CD14-positive monocyte (primary cell): ENCODE data around the gene SCP2. TPM values are rescaled to one million over a fixed set of nuclear protein-coding genes. Genes with fewer than 3 reads are reported as not detected.

Source experiments
- DNase-seq, 3 donors: peaks; one replicate each; pipeline ENCODE4 v3.0.0-alpha.2; 2011 to 2022
- H2AFZ ChIP-seq: 2 replicates; pipeline ENCODE4 v1.6.0; 2012; ENCODE audit warnings: mild to moderate bottlenecking, low read depth, low read length, inconsistent platforms; ENCODE audit not compliant: insufficient read depth, poor library complexity, severe bottlenecking
- H3K27ac ChIP-seq, 2 donors: 1 replicate in 1 of 2; 2 replicates in 1 of 2; pipeline ENCODE4 v1.5.1; 2012 to 2013; ENCODE audit warnings: low read length in 2 of 2, control low read depth in 1 of 2, inconsistent platforms in 1 of 2, low read depth in 1 of 2, mild to moderate bottlenecking in 1 of 2
- H3K27me3 ChIP-seq, 2 donors: one replicate each; pipeline versions ENCODE4 v1.6.0 to v1.6.1; 2011 to 2013; ENCODE audit warnings: low read length in 2 of 2; ENCODE audit not compliant: control insufficient read depth in 2 of 2, insufficient read depth in 2 of 2
- H3K36me3 ChIP-seq, 2 donors: replicated peaks in 1 of 2; 1 replicate in 1 of 2; 2 replicates in 1 of 2; pipeline versions ENCODE4 v1.5.1 to v1.6.1; 2012 to 2013; ENCODE audit warnings: low read length in 2 of 2, control low read depth in 1 of 2, inconsistent platforms in 1 of 2, mild to moderate bottlenecking in 1 of 2; ENCODE audit not compliant: insufficient read depth in 2 of 2, control insufficient read depth in 1 of 2
- H3K4me1 ChIP-seq, 2 donors: 1 replicate in 1 of 2; 2 replicates in 1 of 2; pipeline versions ENCODE4 v1.5.1 to v1.6.1; 2012 to 2013; ENCODE audit warnings: low read length in 2 of 2, control low read depth in 1 of 2, inconsistent platforms in 1 of 2, mild to moderate bottlenecking in 1 of 2, moderate library complexity in 1 of 2; ENCODE audit not compliant: insufficient read depth in 2 of 2, control insufficient read depth in 1 of 2
- H3K4me2 ChIP-seq: replicated peaks from 2 replicates; pipeline ENCODE3; 2012; ENCODE audit warnings: low read length, moderate library complexity, mild to moderate bottlenecking; ENCODE audit not compliant: poor library complexity, severe bottlenecking; ENCODE audit errors: extremely low read depth
- H3K4me3 ChIP-seq, 3 experiments: fragments of 200-600 bp in 1 of 3; sonication (generic) in 1 of 3; replicated peaks in 1 of 3; 1 replicate in 2 of 3; 2 replicates in 1 of 3; pipeline ENCODE4 v1.5.1; 2011 to 2013; ENCODE audit warnings: low read length in 3 of 3, mild to moderate bottlenecking in 3 of 3, control low read depth in 2 of 3, low read depth in 2 of 3, inconsistent platforms in 1 of 3, moderate library complexity in 1 of 3
- H3K79me2 ChIP-seq: 2 replicates; pipeline ENCODE4 v1.6.0; 2012; ENCODE audit warnings: mild to moderate bottlenecking, control low read depth, inconsistent platforms, low read length, moderate library complexity; ENCODE audit not compliant: insufficient read depth
- H3K9ac ChIP-seq: 2 replicates; pipeline ENCODE4 v1.6.0; 2017; ENCODE audit warnings: low read length, mild to moderate bottlenecking; ENCODE audit not compliant: insufficient read depth, poor library complexity, severe bottlenecking
- H3K9me3 ChIP-seq, 2 donors: replicated peaks in 1 of 2; 1 replicate in 1 of 2; 2 replicates in 1 of 2; pipeline versions ENCODE4 v1.5.1 to v1.6.1; 2012 to 2013; ENCODE audit warnings: low read length in 2 of 2, control low read depth in 1 of 2; ENCODE audit not compliant: control insufficient read depth in 1 of 2, insufficient read depth in 1 of 2
- H4K20me1 ChIP-seq: 2 replicates; pipeline ENCODE4 v1.6.0; 2012; ENCODE audit warnings: mild to moderate bottlenecking, low read length, control low read depth, moderate library complexity; ENCODE audit not compliant: insufficient read depth
- H3K27ac Mint-ChIP-seq, 7 donors: one replicate each; pipeline ENCODE4 v1.8.0; 2020; ENCODE audit warnings: mild to moderate bottlenecking in 7 of 7, mixed read lengths in 7 of 7, moderate library complexity in 6 of 7, inconsistent platforms in 2 of 7
- H3K27me3 Mint-ChIP-seq, 3 donors: one replicate each; pipeline ENCODE4 v1.8.0; 2021 to 2022; ENCODE audit warnings: low read depth in 3 of 3, mild to moderate bottlenecking in 3 of 3, mixed read lengths in 3 of 3, moderate library complexity in 3 of 3, inconsistent platforms in 1 of 3
- H3K36me3 Mint-ChIP-seq, 2 donors: one replicate each; pipeline ENCODE4 v1.8.0; 2020; ENCODE audit warnings: mixed read lengths in 2 of 2, inconsistent platforms in 1 of 2, mild to moderate bottlenecking in 1 of 2
- H3K4me1 Mint-ChIP-seq: one replicate; pipeline ENCODE4 v1.8.0; 2020; ENCODE audit warnings: mild to moderate bottlenecking, mixed read lengths
- H3K4me3 Mint-ChIP-seq, 2 donors: one replicate each; pipeline ENCODE4 v1.8.0; 2020; ENCODE audit warnings: mild to moderate bottlenecking in 2 of 2, mixed read lengths in 2 of 2, moderate library complexity in 1 of 2
- H3K9me3 Mint-ChIP-seq, 7 donors: one replicate each; pipeline ENCODE4 v1.8.0; 2020 to 2022; ENCODE audit warnings: mixed read lengths in 7 of 7, mild to moderate bottlenecking in 6 of 7, moderate library complexity in 6 of 7, inconsistent platforms in 2 of 7
- CTCF ChIP-seq: fragments of 200-600 bp; IDR thresholded peaks from one replicate; pipeline ENCODE4 v1.8.0; 2022; ENCODE audit warnings: antibody characterized with exemption, mild to moderate bottlenecking
- WGBS: methylation state at CpG from one replicate; pipeline ENCODE4 v1.1.5; 2013; ENCODE audit warnings: missing lambda C conversion rate; ENCODE audit not compliant: insufficient coverage; 5-methylcytosine and 5-hydroxymethylcytosine counted together
- intact Hi-C, 2 donors: fragments of 100-400 bp; cut with micrococcal nuclease; formaldehyde crosslinking; loops; one replicate each; pipeline versions ENCODE4 v1.15.0 to v1.15.1; 2023
- polyA plus RNA-seq, 3 donors: library from polyadenylated mRNA; depleted of rRNA in 1 of 3; unstranded in 2 of 3; stranded (reverse) in 1 of 3; fragments of 300-500 nt in 2 of 3; fragments of >200 nt in 1 of 3; fragmentation: Illumina TruSeq in 2 of 3; gene quantifications; 1 replicate in 2 of 3; 2 replicates in 1 of 3; pipeline ENCODE4 v1.2.3, GENCODE V29; 2012 to 2021

The SCP2 gene
- polyA plus RNA-seq, 3 donors = 56.3 to 197 (median 156) TPM

DNA sequence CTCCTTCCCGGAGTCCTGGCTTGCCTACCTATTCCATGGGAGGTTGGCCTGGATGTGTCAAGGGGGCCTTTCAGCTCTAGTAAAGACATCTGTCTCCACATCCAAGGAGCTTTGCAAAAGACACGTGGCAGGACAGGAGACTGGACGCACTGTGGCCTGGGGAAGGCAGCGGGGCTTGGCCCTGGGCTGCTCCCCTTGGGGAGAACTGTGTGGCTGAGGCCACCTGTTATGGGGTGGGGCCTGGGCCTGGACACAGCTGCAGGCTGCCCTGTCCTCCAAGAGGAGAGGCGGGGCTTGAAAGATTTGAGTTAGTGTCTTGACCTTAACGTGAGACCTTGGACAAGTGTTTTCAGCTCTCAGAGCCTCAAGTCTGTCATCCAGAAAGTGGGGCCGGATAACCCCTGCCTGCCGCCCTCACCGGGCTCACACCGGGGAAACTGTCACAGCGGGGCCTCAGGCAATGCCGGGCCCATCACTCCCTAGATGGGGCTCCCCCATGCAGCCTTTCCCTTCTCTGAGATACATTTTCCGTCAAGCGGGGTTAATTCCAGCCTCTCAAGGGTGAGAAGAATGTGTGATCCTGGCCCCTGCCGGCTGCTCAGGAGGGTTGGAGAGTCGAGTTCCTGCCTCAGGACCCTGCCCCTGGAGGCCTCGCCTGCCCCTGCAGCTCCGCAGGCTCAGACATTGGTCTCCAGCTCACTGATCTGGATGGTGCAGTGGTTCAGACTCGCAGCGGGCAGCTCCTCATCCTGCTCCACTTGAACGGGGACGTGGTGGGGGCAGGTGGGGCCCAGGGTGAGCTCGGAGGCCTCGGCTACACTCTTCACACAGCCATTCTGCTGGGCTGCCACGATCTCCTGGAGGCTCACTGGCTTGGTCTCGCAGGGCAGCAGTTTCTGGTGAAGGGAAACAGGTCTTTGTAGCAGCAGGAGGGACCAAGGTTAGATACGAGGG is 160.5 kb downstream of the SCP2 start:
- no peaks in the 10 kb centered on the region for H3K4me1 ChIP-seq
- H3K4me1 Mint-ChIP-seq = peaks cover 7% of the 10 kb centered on the region
- H3K36me3 Mint-ChIP-seq = no peaks in the 10 kb centered on the region
- intact Hi-C loops = no loop called here
- whole genome bisulfite sequencing = 93% methylated on average over 23 of the region's 27 CpGs
- H3K27me3 ChIP-seq = no peaks in the 10 kb centered on the region
- DNase-seq = no peak
- no peak overlapping the region for H3K4me3 Mint-ChIP-seq
- no peak overlapping the region for H3K4me2 ChIP-seq
- H3K79me2 ChIP-seq = no peaks in the 10 kb centered on the region
- H4K20me1 ChIP-seq = no peaks in the 10 kb centered on the region
- H3K36me3 ChIP-seq = no peaks in the 10 kb centered on the region
- no peak overlapping the region for H3K27ac ChIP-seq
- H2AFZ ChIP-seq = no peak overlapping the region
- H3K27ac Mint-ChIP-seq = no peak overlapping the region
- no peaks in the 10 kb centered on the region for H3K9me3 ChIP-seq
- H3K4me3 ChIP-seq = no peak overlapping the region
- no peaks in the 10 kb centered on the region for H3K9me3 Mint-ChIP-seq
- peaks cover 0 to 7% (median 2%) of the 10 kb centered on the region in 3 donors for H3K27me3 Mint-ChIP-seq
- no peak for TF ChIP-seq CTCF
- no peak overlapping the region for H3K9ac ChIP-seq

DNA sequence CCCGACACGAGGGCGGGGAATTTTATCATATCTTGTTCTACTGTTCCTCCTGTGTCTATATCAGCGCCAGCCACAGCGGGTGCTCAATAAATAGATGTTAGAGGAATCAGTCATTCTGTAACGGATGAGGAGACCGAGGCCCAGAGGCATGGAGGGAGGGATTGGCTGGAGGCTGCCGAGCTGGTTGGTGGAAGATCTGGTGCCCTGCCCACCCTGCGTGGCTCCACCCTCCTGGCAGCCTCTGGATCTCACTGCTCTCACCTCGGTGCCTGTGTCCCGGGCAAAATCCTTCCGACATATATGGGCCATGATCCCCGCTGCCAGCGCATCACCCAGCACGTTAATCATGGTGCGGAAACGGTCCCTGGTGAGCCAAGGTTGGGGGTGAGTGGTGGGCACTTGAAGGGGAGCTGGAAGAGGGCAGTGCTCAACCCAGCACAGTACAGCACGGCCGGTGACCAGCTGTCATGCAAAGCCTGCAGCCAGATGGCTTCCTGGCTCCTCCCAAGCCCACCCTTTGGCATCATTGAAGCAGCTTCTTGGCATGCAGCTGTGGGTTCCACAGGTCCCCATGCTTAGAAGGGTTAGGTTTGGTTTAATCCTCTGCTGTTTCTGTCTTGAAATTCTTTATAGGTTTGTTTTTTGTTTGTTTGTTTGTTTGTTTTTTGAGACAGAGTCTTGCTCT is 161.7 kb downstream of the SCP2 start:
- Histone ChIP-seq H3K27ac (no peak overlapping the region), H4K20me1 (no peaks in the 10 kb centered on the region), H3K79me2 (no peaks in the 10 kb centered on the region), H2AFZ (no peak overlapping the region), H3K9ac (no peak overlapping the region), H3K9me3 (no peaks in the 10 kb centered on the region), H3K27me3 (no peaks in the 10 kb centered on the region), H3K4me3 (no peak overlapping the region), H3K4me1 (no peaks in the 10 kb centered on the region), H3K4me2 (no peak overlapping the region), H3K36me3 (no peaks in the 10 kb centered on the region)
- no peak for DNase-seq
- no peak overlapping the region for H3K4me3 Mint-ChIP-seq
- H3K36me3 Mint-ChIP-seq = no peaks in the 10 kb centered on the region
- 92% methylated on average over 12 of the region's 19 CpGs for WGBS
- H3K9me3 Mint-ChIP-seq = no peaks in the 10 kb centered on the region
- H3K27me3 Mint-ChIP-seq = peaks cover 0 to 4% (median 2%) of the 10 kb centered on the region in 3 donors
- H3K27ac Mint-ChIP-seq = no peak overlapping the region
- intact Hi-C loops = no loop called here
- peaks cover 7% of the 10 kb centered on the region for H3K4me1 Mint-ChIP-seq
- TF ChIP-seq CTCF = no peak
